Activated T-helper 9 cell treated with anti-CD3 and anti-CD28 coated beads, Interleukin-2, amount 50 U/mL, for 16 hours (primary cell): ENCODE measurements around the gene LAMA2.

Experiments
- DNase-seq: peaks from one replicate; pipeline ENCODE4 v3.0.0-alpha.2; 2020; ENCODE audit warnings: low read depth

Gene LAMA2

GRCh38 chr6:129183681-129184301 is 300.9 kb downstream of the LAMA2 start:
- no peak for DNase-seq

DNA sequence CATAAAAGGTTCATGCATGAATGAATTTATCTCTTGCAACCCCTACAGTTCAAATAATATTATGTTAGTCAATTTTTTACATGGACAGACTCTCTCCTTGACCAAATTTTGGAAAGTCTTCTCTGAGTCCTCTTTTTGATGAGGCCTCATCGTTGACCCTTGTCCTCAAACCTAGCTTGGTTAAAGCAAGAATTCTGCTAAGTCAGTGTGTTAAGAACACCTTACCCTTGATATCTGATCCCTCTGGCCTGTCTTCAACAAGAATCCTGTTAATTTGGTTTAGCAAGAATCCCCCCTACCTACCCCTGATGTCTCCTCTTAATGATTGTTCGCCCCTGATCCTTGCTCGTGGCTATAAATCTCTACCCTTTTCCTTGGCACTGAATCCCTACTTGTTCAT is 301.4 kb downstream of the LAMA2 start:
- no peak for DNase-seq

- no peak for DNase-seq
Observed at GRCh38 chr6:129184808-129185366, 301.9 kb downstream of the LAMA2 start.

GRCh38 chr6:129186988-129187387 is 304.1 kb downstream of the LAMA2 start:
- DNase-seq, result no peak

DNA sequence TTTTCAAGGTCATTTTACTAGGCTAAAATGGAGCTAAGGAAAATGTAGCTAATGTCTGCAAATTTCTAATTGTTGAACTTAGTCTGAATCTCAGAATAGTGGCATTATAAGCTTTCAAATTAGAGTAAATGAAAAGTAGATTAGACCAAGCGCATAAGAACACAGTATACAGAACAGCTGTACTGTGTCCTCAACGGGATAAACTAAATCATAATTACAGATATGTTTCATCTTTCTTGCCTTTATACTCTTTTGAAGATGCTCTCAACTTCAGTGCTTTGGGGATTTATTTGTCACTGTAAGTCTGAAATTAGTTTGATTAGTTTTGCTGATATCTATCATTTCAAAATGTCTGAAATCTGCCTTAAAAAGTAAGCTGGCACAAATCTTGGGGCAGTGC is 305.4 kb downstream of the LAMA2 start:
- DNase-seq, result no peak

DNA sequence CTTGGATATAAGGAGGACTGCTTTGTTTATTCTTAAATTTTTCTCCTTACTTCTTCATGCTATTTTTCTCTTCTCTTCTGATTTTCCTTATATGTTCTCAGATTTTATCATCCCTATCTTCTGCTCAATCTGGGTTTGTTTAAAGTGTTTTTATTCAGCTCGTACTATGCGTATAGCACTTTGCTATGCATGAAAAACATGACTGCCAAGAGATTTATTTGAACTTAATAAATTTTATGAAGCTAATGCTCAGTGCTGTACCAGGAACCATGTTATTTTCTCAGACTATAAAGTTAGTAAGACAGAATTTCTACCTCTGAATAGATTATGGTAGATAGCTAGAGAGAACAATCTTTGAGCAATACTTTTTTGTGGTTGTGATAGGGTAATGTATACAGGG is 305.9 kb downstream of the LAMA2 start:
- DNase-seq, result no peak

- no peak for DNase-seq
Observed at GRCh38 chr6:129189266-129189665, 306.3 kb downstream of the LAMA2 start.

DNA sequence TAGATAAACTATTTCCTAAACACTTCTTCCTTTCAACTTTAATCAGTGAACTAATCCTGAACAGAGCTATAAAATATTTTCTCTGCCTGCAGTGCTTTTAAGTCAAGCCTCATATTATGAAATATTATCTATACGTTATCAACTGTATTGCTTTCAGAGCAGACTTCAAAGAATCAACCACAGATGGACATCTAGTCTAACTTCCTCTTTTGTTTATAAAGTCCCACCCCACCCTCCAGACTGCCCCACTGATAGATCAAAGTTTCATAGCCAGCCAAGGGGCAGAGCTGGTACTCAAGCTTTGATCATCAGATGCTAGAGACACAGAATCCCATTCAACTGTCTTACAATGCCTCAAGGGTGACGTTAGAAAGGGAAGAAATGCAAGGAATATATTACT is 308.3 kb downstream of the LAMA2 start:
- no peak for DNase-seq

- DNase-seq, result no peak
Observed at GRCh38 chr6:129192458-129192989, 309.6 kb downstream of the LAMA2 start.

DNA sequence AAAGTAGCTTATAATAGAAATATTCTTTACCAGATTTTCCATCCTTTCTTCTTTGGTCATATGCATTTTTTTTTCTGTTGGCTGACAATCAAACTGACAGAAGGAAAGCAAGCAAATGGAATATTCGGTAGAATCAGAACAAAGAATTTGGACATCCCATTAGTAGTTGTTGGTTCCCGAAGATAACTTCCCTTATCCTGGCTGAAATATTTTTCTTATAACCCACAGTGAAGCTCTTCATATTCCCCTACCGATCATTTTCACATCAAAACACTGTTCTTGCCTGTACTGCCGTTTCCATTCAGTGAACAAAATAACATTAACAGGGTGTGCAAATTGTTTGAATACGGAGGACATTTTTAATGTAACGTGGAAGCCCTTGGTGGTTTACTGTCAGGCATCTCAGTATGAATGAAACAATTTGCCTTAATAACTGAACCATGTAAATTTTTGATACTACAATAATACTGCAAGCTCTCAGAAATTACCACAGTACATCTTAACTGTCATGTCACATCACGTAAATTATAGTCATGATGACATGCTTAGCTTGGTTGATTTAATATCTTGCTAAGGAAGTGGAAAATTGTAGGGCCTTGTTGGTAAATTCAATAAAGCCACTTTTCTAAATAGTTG is 311.5 kb downstream of the LAMA2 start:
- no peak for DNase-seq

GRCh38 chr6:129195161-129195560 is 312.2 kb downstream of the LAMA2 start:
- DNase-seq, result no peak

- DNase-seq, result no peak
Observed at GRCh38 chr6:129195643-129196042, 312.7 kb downstream of the LAMA2 start.

DNA sequence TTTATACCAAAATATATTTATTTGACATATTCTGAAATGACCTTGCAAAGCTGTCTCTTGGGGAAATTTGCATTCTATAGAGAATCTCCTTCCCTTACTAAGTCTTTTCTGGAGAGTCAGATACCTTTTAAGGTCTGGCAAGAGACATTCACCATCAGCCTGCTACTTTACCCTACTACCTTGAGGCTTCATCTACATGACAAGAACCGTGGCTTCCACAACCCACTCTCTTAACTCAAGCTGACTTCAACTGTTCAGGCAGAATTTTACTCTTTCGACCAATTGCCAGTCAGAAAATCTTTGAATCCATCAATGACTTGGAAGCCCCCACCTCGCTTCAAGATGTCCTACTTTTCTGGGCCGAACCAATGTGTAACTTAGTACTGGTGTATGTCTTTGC is 314.2 kb downstream of the LAMA2 start:
- no peak for DNase-seq

DNA sequence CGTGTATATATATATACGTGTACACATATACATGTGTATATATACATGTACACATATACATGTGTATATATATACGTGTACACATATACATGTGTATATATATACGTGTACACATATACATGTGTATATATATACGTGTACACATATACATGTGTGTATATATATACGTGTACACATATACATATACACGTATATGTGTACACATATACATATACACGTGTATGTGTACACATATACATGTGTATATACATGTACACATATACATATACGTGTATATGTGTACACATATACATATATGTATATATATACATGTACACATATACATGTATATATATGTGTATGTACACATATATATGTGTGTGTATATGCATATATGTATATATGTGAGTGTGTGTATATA is 317.2 kb downstream of the LAMA2 start:
- no peak for DNase-seq

DNA sequence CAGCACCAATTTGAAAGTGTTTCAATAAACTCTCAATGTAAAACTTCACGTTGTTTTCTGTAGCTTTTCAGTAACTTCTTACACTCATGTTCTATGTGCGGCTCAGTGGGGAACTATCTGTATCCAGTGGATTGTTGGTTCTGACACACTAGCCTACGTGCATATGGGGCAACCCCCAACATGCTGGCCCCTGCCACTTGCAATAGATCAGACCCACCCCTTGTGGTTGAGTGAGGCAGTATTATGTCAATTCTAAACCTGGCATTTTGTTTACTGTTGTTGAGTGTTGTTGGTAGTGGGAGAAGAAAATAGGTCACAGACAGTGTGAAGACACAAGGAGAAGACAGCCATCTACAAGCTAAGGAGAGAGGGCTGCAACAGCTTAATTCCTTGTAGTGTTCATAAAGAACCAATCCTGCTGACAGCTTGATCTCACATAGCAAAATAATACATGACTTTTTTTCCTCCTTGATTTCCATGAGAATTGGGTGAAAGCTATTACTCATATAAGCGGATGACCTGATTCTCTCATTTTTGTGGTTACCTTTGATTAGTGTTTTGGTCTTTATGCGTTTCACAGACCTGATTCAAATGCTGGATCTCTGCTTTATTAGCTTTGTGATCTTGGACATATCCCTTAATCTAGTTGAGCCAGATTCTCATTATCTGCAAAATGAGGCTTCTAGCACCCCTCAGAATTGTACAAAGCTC is 320.4 kb downstream of the LAMA2 start:
- no peak for DNase-seq

DNA sequence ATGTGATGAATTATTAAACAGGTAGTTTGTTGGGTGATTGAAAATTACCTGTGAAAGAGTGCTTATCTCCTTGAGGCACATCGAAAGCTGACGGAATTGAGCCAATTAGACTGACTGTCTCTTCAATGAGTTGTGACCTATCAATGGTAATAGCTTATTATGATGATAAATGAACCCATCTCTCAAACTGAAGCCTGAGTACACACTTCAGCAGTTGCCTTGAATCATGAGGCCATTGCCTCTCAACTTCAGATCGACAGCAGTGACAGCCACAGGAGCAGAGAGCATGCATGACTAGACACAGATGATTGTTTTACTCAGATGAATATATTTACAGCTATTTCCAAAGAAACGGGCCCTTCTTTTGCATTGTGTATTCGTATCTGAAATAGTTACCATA is 323.9 kb downstream of the LAMA2 start:
- DNase-seq, result no peak

DNA sequence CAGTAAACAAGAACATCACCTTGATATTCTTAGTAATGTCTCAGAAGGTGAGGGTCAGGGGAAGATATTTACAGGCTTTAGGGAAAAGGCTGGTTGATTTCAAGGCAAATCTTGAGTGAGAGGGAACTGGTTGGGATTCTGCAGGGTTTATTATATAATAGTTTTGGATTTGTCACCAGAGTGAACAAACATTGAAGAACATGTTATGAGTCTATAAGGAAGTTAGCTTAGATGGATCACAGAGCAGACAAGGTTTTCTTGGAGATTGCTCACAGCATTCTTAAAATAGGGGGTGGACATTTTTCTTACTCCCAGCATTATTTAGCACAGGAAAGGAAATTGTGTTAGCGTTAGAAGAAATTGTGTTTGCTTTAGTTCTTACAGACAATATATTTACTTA is 324.9 kb downstream of the LAMA2 start:
- no peak for DNase-seq

DNA sequence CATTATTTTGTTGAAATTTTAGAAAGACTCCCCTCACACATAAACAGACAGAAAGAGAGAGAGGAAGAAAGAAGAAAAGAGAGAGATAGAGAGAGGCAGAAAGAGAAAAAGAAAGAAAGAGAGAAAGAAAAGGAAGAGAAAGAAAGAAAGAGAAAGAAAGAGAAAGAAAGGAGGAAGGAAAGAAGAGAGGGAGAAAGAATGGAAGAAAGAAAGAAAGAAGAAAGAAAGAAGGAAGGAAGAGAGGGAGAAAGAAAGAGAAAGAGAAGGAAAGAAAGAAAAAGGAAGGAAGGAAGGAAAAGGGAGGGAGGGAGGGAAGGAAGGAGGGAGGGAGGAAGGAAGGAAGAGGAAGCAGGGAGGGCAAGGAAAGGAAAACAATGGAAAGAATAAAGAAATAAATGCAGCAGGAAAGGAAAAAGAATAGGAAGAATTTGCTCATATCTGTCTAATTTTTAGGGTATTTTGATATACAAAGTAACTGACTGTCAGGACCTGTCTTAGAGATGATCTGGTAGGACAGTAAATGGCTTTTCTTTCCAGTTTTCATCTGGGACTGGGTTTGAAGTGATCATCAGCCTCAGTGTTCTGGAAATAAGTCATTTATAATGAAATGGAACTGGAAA is 325.6 kb downstream of the LAMA2 start:
- DNase-seq, result no peak

GRCh38 chr6:129209355-129209754 is 326.4 kb downstream of the LAMA2 start:
- no peak for DNase-seq

DNA sequence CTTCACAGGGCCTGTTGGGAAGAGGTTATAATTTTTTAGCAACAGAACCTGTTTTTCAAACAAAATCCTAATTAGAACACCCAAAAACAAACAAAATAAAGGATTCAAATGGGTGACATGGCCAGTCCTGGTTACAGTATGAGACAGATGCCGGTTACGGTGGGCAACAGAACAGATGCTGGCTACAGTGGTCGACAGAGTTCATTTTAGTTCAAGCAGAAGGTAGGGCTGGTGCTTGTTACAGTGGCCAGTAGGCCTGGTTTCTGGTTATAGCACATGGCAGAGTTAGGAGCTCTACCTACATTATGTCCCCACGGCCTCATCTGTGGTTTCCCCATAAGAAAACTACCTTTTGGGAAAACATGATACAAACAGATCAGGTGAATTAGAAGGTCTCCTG is 327.7 kb downstream of the LAMA2 start:
- no peak for DNase-seq

- no peak for DNase-seq
Observed at GRCh38 chr6:129211626-129212025, 328.7 kb downstream of the LAMA2 start.

DNA sequence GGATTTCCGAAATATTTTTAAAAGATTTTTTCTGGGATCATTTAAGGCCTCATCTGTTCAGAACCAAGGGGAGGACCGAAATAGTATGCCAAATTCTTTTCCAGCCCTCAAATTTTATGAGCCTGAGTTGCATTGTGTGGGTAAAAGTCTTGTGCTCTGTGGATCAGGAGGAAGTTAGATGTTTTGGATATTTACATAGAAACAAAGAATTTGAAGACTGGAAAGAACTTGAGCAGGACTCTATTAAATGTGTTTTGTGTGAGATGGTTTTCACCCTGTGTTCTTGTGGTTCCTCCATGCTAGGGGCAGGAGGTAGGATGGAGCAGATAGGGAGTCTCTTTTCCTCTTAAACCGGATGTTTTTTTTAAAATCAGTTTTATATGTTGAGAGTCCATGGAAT is 329.1 kb downstream of the LAMA2 start:
- no peak for DNase-seq

DNA sequence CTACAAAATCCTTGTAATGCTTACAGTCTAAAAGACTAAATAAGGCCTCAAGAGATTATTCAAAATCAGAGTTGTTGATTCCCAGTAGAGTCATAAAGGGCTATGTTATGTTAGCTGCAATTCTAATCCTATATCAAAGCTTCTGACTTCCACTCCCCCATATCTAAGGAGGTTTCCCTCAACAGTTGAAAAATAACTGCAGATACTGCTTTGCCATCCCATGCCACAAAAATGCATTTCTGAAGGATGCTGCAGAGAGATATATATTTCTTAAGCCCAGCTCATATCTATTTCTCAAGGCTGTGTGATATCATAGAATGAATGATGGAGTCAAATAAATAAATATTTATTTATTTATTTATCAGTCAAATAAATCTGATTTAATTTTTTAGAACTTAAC is 332.3 kb downstream of the LAMA2 start:
- DNase-seq, result no peak
